COLO668 (cell line): ENCODE data around the gene DGKB.

Experiments
- DNase-seq: peaks from one replicate; lab custom pipeline; 2025; ENCODE audit not compliant: unreplicated experiment; lab: John Stamatoyannopoulos, UW

The DGKB gene

GRCh38 chr7:14861456-14861855, 41.1 kb downstream of the DGKB start:
- no peak for DNase-seq

- no peak for DNase-seq
Observed at GRCh38 chr7:14859267-14859666, 43.3 kb downstream of the DGKB start.

- no peak for DNase-seq
Observed at GRCh38 chr7:14858866-14859265, 43.7 kb downstream of the DGKB start.

- DNase-seq: no peak
Observed at GRCh38 chr7:14858410-14858809, 44.1 kb downstream of the DGKB start.

- no peak for DNase-seq
Observed at GRCh38 chr7:14855033-14855794, 47.3 kb downstream of the DGKB start.

GRCh38 chr7:14854471-14854870, 48.1 kb downstream of the DGKB start:
- DNase-seq: no peak

- no peak for DNase-seq
Observed at GRCh38 chr7:14851610-14852009, 50.9 kb downstream of the DGKB start.

- no peak for DNase-seq
Observed at GRCh38 chr7:14850039-14850438, 52.5 kb downstream of the DGKB start.

- DNase-seq: no peak
Observed at GRCh38 chr7:14846405-14846804, 56.1 kb downstream of the DGKB start.

GRCh38 chr7:14843755-14844154, 58.8 kb downstream of the DGKB start:
- no peak for DNase-seq

GRCh38 chr7:14842523-14842922, 60.0 kb downstream of the DGKB start:
- no peak for DNase-seq

GRCh38 chr7:14841869-14842268, 60.7 kb downstream of the DGKB start:
- no peak for DNase-seq

GRCh38 chr7:14841086-14841485, 61.5 kb downstream of the DGKB start:
- DNase-seq: no peak

GRCh38 chr7:14839307-14839706, 63.2 kb downstream of the DGKB start:
- DNase-seq: no peak

- no peak for DNase-seq
Observed at GRCh38 chr7:14837216-14837615, 65.3 kb downstream of the DGKB start.

GRCh38 chr7:14836571-14837189, 65.9 kb downstream of the DGKB start:
- no peak for DNase-seq

- DNase-seq: no peak
Observed at GRCh38 chr7:14836006-14836405, 66.5 kb downstream of the DGKB start.

GRCh38 chr7:14835384-14835783, 67.2 kb downstream of the DGKB start:
- no peak for DNase-seq

GRCh38 chr7:14834883-14835282, 67.7 kb downstream of the DGKB start:
- no peak for DNase-seq

GRCh38 chr7:14834456-14834855, 68.1 kb downstream of the DGKB start:
- no peak for DNase-seq

GRCh38 chr7:14833707-14834106, 68.8 kb downstream of the DGKB start:
- no peak for DNase-seq

GRCh38 chr7:14828053-14828452, 74.5 kb downstream of the DGKB start:
- no peak for DNase-seq

- DNase-seq: no peak
Observed at GRCh38 chr7:14826426-14826825, 76.1 kb downstream of the DGKB start.
